ENCODE results near the gene OR4K2. TPM values are rescaled to one million over a fixed set of nuclear protein-coding genes. Genes with fewer than 3 reads are reported as not detected.

OR4K2 gene
- total RNA-seq, 1 experiment from 2014 or later = not detected

DNA sequence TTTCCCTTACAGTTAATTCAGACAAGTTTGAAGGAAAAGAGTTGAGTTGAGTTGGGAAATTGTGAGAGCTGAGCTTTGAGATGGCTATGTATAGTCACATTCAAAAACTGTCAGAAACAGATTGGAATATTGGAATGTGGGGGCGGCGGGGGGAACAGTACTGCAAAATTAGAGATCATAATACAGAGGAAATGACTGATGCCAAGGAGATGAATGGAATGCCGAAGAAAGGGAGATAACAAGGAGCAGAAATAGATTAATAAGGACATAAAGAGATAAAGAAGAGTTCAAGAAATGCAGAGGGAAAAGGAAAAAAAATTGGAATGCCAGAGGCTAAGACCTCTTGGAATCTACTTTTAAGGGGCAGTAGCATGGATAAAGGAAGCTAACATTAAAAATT is 42.3 kb downstream of the OR4K2 start:
- H3K9me3 ChIP-seq (ENCODE audit: insufficient read depth, low read depth) = no peaks in the 10 kb centered on the region

DNA sequence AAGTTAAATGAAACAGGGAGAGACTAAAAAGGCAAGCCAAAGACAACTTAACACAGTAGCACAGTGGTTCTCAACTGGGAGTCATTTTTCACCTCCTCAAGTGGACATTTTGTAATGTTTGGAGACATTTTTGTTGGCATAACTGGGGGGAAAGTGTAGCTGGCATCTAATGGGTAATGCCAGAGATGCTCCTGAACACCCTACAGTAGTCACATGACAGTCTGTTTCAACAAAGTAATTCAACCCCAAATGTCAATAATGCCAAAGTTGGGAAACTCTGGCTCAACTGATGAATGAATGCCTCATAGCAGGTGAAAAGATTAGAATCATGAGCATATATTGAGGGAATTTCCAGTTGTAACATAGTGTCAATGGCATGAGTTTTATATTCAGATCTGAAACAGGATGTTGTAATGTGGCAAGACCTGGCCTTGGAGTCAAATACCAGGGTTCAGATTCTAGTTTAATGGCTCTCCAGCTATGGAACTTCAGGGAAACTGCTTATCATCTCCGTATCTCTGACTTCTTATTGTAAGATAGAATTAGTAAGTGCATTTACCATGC is 43.1 kb downstream of the OR4K2 start:
- ChIA-PET CTCF (no interaction called here), POLR2A (ENCODE audit: unreplicated experiment) (no interaction called here)
- no peak overlapping the region for H2AFZ ChIP-seq
- no peaks in the 10 kb centered on the region for H3F3A ChIP-seq (ENCODE audit: insufficient read depth, low read depth)
- no TSS peak for BruUV-seq (replicated peaks)
- no peaks in the 10 kb centered on the region for H3K9me2 ChIP-seq (ENCODE audit: insufficient read depth)
- no peak overlapping the region for H3K4me3 ChIP-seq
- H3K4me2 ChIP-seq = no peak overlapping the region
- no peaks in the 10 kb centered on the region for H4K20me1 ChIP-seq (ENCODE audit: insufficient read depth)
- intact Hi-C loops (cut with micrococcal nuclease; ENCODE audit: unreplicated experiment) = no loop called here
- H3K27me3 ChIP-seq (ENCODE audit: insufficient read depth, low read depth) = no peaks in the 10 kb centered on the region
- TF ChIP-seq, protein P1, sequence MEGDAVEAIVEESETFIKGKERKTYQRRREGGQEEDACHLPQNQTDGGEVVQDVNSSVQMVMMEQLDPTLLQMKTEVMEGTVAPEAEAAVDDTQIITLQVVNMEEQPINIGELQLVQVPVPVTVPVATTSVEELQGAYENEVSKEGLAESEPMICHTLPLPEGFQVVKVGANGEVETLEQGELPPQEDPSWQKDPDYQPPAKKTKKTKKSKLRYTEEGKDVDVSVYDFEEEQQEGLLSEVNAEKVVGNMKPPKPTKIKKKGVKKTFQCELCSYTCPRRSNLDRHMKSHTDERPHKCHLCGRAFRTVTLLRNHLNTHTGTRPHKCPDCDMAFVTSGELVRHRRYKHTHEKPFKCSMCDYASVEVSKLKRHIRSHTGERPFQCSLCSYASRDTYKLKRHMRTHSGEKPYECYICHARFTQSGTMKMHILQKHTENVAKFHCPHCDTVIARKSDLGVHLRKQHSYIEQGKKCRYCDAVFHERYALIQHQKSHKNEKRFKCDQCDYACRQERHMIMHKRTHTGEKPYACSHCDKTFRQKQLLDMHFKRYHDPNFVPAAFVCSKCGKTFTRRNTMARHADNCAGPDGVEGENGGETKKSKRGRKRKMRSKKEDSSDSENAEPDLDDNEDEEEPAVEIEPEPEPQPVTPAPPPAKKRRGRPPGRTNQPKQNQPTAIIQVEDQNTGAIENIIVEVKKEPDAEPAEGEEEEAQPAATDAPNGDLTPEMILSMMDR (conservative IDR thresholded peaks at IDR 0.05) = no peak
- TF ChIP-seq EZH2 (IDR thresholded peaks at IDR 0.05; ENCODE audit: low read depth) = no peak
- DNase-seq = no peak
- H3K9me3 ChIP-seq (ENCODE audit: insufficient read depth, low read depth) = no peaks in the 10 kb centered on the region
- no peaks in the 10 kb centered on the region for H3K36me3 ChIP-seq (ENCODE audit: low read depth)
- H3K79me2 ChIP-seq (ENCODE audit: low read depth) = no peaks in the 10 kb centered on the region
- no peaks in the 10 kb centered on the region for H3K4me1 ChIP-seq (replicated peaks; ENCODE audit: insufficient read depth)
- H3K27ac ChIP-seq = no peak overlapping the region

More for the DNA sequence above, 42.3 kb downstream of the OR4K2 start:
- Histone ChIP-seq H2AFZ (no peak overlapping the region), H3K4me2 (no peak overlapping the region), H3K36me3 (ENCODE audit: low read depth) (no peaks in the 10 kb centered on the region), H3K27me3 (ENCODE audit: insufficient read depth, low read depth) (no peaks in the 10 kb centered on the region), H3K27ac (no peak overlapping the region), H3K79me2 (ENCODE audit: low read depth) (no peaks in the 10 kb centered on the region), H4K20me1 (ENCODE audit: insufficient read depth) (no peaks in the 10 kb centered on the region), H3F3A (ENCODE audit: insufficient read depth, low read depth) (no peaks in the 10 kb centered on the region), H3K9me2 (ENCODE audit: insufficient read depth) (no peaks in the 10 kb centered on the region), H3K4me1 (replicated peaks; ENCODE audit: insufficient read depth) (no peaks in the 10 kb centered on the region), H3K4me3 (no peak overlapping the region)
- DNase-seq = no peak
- no TSS peak for BruUV-seq (replicated peaks)
- TF ChIP-seq EZH2 (IDR thresholded peaks at IDR 0.05; ENCODE audit: low read depth) = no peak
- TF ChIP-seq, protein P1 (conservative IDR thresholded peaks at IDR 0.05) = no peak
- intact Hi-C loops (cut with micrococcal nuclease; ENCODE audit: unreplicated experiment) = no loop called here
- ChIA-PET CTCF (no interaction called here), POLR2A (ENCODE audit: unreplicated experiment) (no interaction called here)

DNA sequence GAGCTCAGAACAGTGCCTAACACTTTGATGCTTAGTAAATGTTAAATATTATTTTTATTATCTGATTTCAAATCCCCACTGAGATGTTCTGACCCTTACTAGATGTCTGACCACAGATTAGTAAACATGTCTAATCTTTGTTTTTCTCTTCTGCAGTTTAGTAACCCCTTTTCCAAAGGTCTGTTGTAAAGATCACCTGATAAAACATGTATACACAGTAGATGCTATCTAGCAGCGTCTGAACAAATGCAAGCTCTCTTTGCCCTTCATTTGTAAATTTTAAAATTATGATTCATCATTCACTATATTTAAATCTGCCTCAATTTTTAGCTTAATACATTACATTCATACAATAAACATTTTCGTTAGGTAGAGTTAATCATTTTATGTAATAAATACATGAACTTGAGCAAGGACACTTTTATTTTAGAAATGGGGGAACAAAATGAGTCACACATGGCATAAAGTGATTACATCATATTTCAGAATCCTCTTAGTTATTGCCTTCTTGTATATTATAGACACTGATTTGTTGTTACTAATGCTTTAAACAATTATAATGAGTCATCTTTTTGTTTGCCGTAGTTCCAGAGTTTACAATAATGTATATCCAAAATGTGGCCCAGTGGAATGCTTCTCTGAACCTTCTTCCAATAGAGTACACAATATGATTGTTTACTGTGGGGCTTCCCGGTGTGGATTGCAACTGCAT is 43.8 kb downstream of the OR4K2 start:
- intact Hi-C loops (cut with micrococcal nuclease; ENCODE audit: unreplicated experiment) = no loop called here

More for the DNA sequence above, 43.8 kb downstream of the OR4K2 start:
- Histone ChIP-seq H3K27me3 (ENCODE audit: insufficient read depth, low read depth) (no peaks in the 10 kb centered on the region), H3K9me3 (ENCODE audit: insufficient read depth, low read depth) (no peaks in the 10 kb centered on the region), H4K20me1 (ENCODE audit: insufficient read depth) (no peaks in the 10 kb centered on the region), H3F3A (ENCODE audit: insufficient read depth, low read depth) (no peaks in the 10 kb centered on the region), H3K4me3 (no peak overlapping the region), H3K4me2 (no peak overlapping the region), H3K4me1 (replicated peaks; ENCODE audit: insufficient read depth) (no peaks in the 10 kb centered on the region), H2AFZ (no peak overlapping the region), H3K27ac (no peak overlapping the region), H3K9me2 (ENCODE audit: insufficient read depth) (no peaks in the 10 kb centered on the region), H3K36me3 (ENCODE audit: low read depth) (no peaks in the 10 kb centered on the region), H3K79me2 (ENCODE audit: low read depth) (no peaks in the 10 kb centered on the region)
- BruUV-seq (replicated peaks) = no TSS peak
- ChIA-PET CTCF (no interaction called here), POLR2A (ENCODE audit: unreplicated experiment) (no interaction called here)
- TF ChIP-seq, protein P1 (conservative IDR thresholded peaks at IDR 0.05) = no peak
- no peak for TF ChIP-seq EZH2 (IDR thresholded peaks at IDR 0.05; ENCODE audit: low read depth)
- no peak for DNase-seq
